HCT116 (cell line): Measurements from ENCODE around the gene POLK. TPM values are rescaled to one million over a fixed set of nuclear protein-coding genes. Genes with fewer than 3 reads are reported as not detected.

Experiments used
- ATAC-seq: fragments of 200-7000 bp; cut with Tn5 transposase; 2 replicates; pipeline ENCODE4 v1.9.1; 2020; ENCODE audit warnings: mild to moderate bottlenecking, moderate library complexity
- BruUV-seq: library from RNA; stranded (reverse); fragments of 400-500 nt; replicated peaks from 2 replicates; lab custom pipeline; 2021; lab: Mats Ljungman, UMichigan
- CTCF ChIA-PET: fragments of 300-600 bp; sonication (Branson Sonifier 250); formaldehyde crosslinking; loops from one replicate; lab custom pipeline; 2021; ENCODE audit warnings: antibody characterized with exemption; lab: Charles Lee
- POLR2A ChIA-PET: fragments of 300-600, 350-600 bp; sonication (Branson Sonifier 250); formaldehyde crosslinking; loops from one replicate; lab custom pipeline; 2021; ENCODE audit warnings: antibody characterized with exemption; lab: Charles Lee
- RAD21 ChIA-PET, 2 experiments: fragments of 300-600 bp; sonication (Branson Sonifier 250); formaldehyde crosslinking; loops; one replicate each; lab custom pipeline; 2023; ENCODE audit warnings: low total read pairs in 2 of 2; ENCODE audit not compliant: uncharacterized antibody in 2 of 2, unreplicated experiment in 2 of 2, low non-redundant PET in 1 of 2; lab: Charles Lee
- DNase-seq: peaks from one replicate; pipeline ENCODE4 v3.0.0-alpha.2; 2010; ENCODE audit warnings: low read depth, low spot score
- H2AFZ ChIP-seq: fragments of 200-600 bp; shearing (Covaris generic), sonication (generic); 2 replicates; pipeline ENCODE4 v1.6.1; 2017; ENCODE audit warnings: low read depth, mixed run types, mixed read lengths, antibody characterized with exemption, low read length; ENCODE audit not compliant: poor library complexity, severe bottlenecking
- H3K27ac ChIP-seq: 2 replicates; pipeline ENCODE4 v1.5.1; 2012; ENCODE audit warnings: low read depth, low read length
- H3K27me3 ChIP-seq: fragments of 200-600 bp; sonication (generic); 2 replicates; pipeline ENCODE4 v1.6.1; 2016; ENCODE audit warnings: mixed run types, low read length, mixed read lengths; ENCODE audit not compliant: insufficient read depth
- H3K36me3 ChIP-seq, 2 experiments: fragments of 200-500 bp in 1 of 2; fragments of 200-600 bp in 1 of 2; sonication (Bioruptor generic) in 1 of 2; sonication (generic) in 1 of 2; 2 replicates each; pipeline versions ENCODE4 v1.5.1 to v1.6.1; 2014 to 2016; ENCODE audit warnings: low read length in 2 of 2, inconsistent platforms in 1 of 2, mixed read lengths in 1 of 2, mixed run types in 1 of 2; ENCODE audit not compliant: insufficient read depth in 2 of 2, control insufficient read depth in 1 of 2
- H3K4me1 ChIP-seq, 2 experiments: fragments of 200-600 bp in 1 of 2; sonication (generic) in 1 of 2; 2 replicates each; pipeline versions ENCODE4 v1.5.1 to v1.6.1; 2012 to 2017; ENCODE audit warnings: low read length in 2 of 2, inconsistent platforms in 1 of 2, mild to moderate bottlenecking in 1 of 2, mixed read lengths in 1 of 2, mixed run types in 1 of 2, moderate library complexity in 1 of 2; ENCODE audit not compliant: insufficient read depth in 2 of 2, control insufficient read depth in 1 of 2
- H3K4me2 ChIP-seq: fragments of 200-600 bp; sonication (generic); 2 replicates; pipeline ENCODE4 v1.6.1; 2017; ENCODE audit warnings: mixed run types, low read length, mixed read lengths
- H3K4me3 ChIP-seq, 2 experiments: fragments of 200-600 bp in 1 of 2; sonication (generic) in 1 of 2; replicated peaks in 1 of 2; 2 replicates each; pipeline ENCODE4 v1.5.1; 2011 to 2016; ENCODE audit warnings: low read length in 2 of 2, control low read depth in 1 of 2, low read depth in 1 of 2, mild to moderate bottlenecking in 1 of 2, mixed read lengths in 1 of 2, mixed run types in 1 of 2
- H3K79me2 ChIP-seq: fragments of 200-600 bp; sonication (generic); 2 replicates; pipeline ENCODE4 v1.6.1; 2017; ENCODE audit warnings: mild to moderate bottlenecking, mixed run types, low read length, moderate library complexity, mixed read lengths; ENCODE audit not compliant: insufficient read depth
- H3K9ac ChIP-seq: fragments of 200-600 bp; sonication (generic); 2 replicates; pipeline ENCODE4 v1.6.1; 2016; ENCODE audit warnings: low read length, mixed read lengths
- H3K9me2 ChIP-seq: fragments of 200-600 bp; sonication (generic), shearing (Covaris generic); 2 replicates; pipeline ENCODE4 v1.6.1; 2017; ENCODE audit warnings: mixed run types, mild to moderate bottlenecking, moderate library complexity; ENCODE audit not compliant: insufficient read depth
- H3K9me3 ChIP-seq, 2 experiments: fragments of 200-500 bp in 1 of 2; fragments of 200-600 bp in 1 of 2; sonication (Bioruptor generic) in 1 of 2; sonication (generic) in 1 of 2; 2 replicates each; pipeline ENCODE4 v1.6.1; 2014 to 2017; ENCODE audit warnings: low read length in 2 of 2, mixed read lengths in 2 of 2, inconsistent platforms in 1 of 2, low read depth in 1 of 2, mild to moderate bottlenecking in 1 of 2, mixed run types in 1 of 2, moderate library complexity in 1 of 2; ENCODE audit not compliant: control insufficient read depth in 1 of 2, insufficient read depth in 1 of 2
- H4K20me1 ChIP-seq: fragments of 200-600 bp; sonication (generic), shearing (Covaris generic); 2 replicates; pipeline ENCODE4 v1.6.1; 2017; ENCODE audit warnings: mixed run types, mild to moderate bottlenecking, moderate library complexity; ENCODE audit not compliant: insufficient read depth
- ATF3 ChIP-seq: IDR thresholded peaks from 2 replicates; pipeline ENCODE4 v1.6.1; 2012
- EGR1 ChIP-seq: IDR thresholded peaks from 2 replicates; pipeline ENCODE4 v1.6.1; 2012; ENCODE audit warnings: low read depth
- ELF1 ChIP-seq: IDR thresholded peaks from 2 replicates; pipeline ENCODE4 v1.6.1; 2012; ENCODE audit warnings: low read depth, borderline replicate concordance
- EZH2phosphoT487 ChIP-seq: fragments of 200-600 bp; IDR thresholded peaks from 2 replicates; pipeline ENCODE4 v1.6.1; 2018; ENCODE audit warnings: antibody characterized with exemption, borderline replicate concordance
- FOSL1 ChIP-seq: IDR thresholded peaks from 2 replicates; pipeline ENCODE4 v1.6.1; 2012; ENCODE audit warnings: low read depth
- JUND ChIP-seq: IDR thresholded peaks from 2 replicates; pipeline ENCODE4 v1.6.1; 2012
- POLR2A ChIP-seq: IDR thresholded peaks from 2 replicates; pipeline ENCODE4 v1.7.0; 2011; ENCODE audit warnings: borderline replicate concordance; ENCODE audit not compliant: insufficient read depth, insufficient read length; ENCODE audit errors: extremely low read depth
- RAD21 ChIP-seq: IDR thresholded peaks from 2 replicates; pipeline ENCODE4 v1.6.1; 2012; ENCODE audit warnings: low read depth, mild to moderate bottlenecking
- REST ChIP-seq: IDR thresholded peaks from 2 replicates; pipeline ENCODE4 v1.6.1; 2012; ENCODE audit warnings: low read depth
- SIN3A ChIP-seq: IDR thresholded peaks from 2 replicates; pipeline ENCODE4 v1.6.1; 2012; ENCODE audit warnings: low read depth
- SP1 ChIP-seq: IDR thresholded peaks from 2 replicates; pipeline ENCODE4 v1.6.1; 2012; ENCODE audit warnings: low read depth
- SRF ChIP-seq: IDR thresholded peaks from 2 replicates; pipeline ENCODE4 v1.6.1; 2012; ENCODE audit warnings: low read depth
- TCF7L2 ChIP-seq: IDR thresholded peaks from 2 replicates; pipeline ENCODE4 v1.7.0; 2011; ENCODE audit warnings: borderline replicate concordance, inconsistent platforms; ENCODE audit not compliant: insufficient read depth, insufficient read length; ENCODE audit errors: extremely low read depth
- ZBTB33 ChIP-seq: IDR thresholded peaks from 2 replicates; pipeline ENCODE4 v1.6.1; 2011; ENCODE audit warnings: mild to moderate bottlenecking, low read length, moderate library complexity; ENCODE audit not compliant: insufficient replicate concordance; ENCODE audit errors: extremely low read depth
- ZFX ChIP-seq: fragments of 450-650 bp; IDR thresholded peaks from 2 replicates; pipeline ENCODE4 v1.6.1; 2017
- intact Hi-C: fragments of 100-400 bp; cut with micrococcal nuclease; formaldehyde crosslinking; loops from 2 replicates; pipeline ENCODE4 v1.10.0; 2022
- total RNA-seq: library from RNA; stranded (reverse); gene quantifications from one replicate; pipeline ENCODE4 v1.2.1, GENCODE V29; 2021; ENCODE audit not compliant: unreplicated experiment
- TF ChIP-seq, protein P1 (sequence below): IDR thresholded peaks from 2 replicates; pipeline ENCODE4 v1.6.1; 2012

POLK gene
- total RNA-seq, 1 experiment from 2014 or later, result 17.3 TPM

DNA sequence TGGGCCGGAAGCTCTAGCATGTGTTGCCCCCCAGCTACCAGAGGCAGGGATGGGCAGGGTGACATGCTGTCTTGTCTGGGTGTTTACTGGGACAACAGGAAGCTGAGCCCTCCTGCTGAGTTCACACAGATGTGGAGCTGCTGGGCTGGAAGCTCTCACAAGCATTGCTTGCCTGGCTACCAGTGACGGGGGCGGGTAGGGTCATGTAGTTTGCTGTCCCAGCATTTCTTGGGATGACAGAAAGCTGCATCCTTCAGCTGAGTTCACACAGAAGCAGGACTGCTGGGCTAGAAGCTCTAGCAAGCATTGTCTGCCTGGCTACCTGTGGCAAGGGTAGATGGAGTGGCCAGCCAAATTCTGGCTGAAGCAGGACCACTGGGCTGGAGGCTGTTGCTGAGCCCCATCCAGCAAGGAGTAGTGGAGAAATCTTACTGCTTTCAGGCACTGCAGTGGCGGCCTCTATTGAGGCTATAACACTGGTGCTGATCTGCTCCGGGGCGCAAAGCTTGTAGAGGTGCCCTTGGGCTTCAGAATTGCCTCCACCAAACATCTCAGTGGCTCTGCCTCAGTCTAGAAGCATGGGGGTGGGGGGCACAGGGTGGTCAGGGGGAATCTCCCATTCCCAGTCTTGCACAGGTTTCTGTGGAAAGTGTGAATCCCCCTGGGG, 25.1 kb downstream of the POLK start (continued):
- no peak for TF ChIP-seq REST
- TF ChIP-seq SRF, result no peak
- no peak for TF ChIP-seq FOSL1
- TF ChIP-seq SIN3A, result no peak
- TF ChIP-seq SP1, result no peak
- TF ChIP-seq, all 23 proteins: peak for 0

- Histone ChIP-seq H3K27ac (no peak overlapping the region), H3K9ac (no peak overlapping the region), H3K4me3 (no peak overlapping the region), H3K36me3 (no peaks in the 10 kb centered on the region), H3K79me2 (peaks cover 43% of the 10 kb centered on the region), H3K27me3 (no peaks in the 10 kb centered on the region), H2AFZ (no peak overlapping the region), H3K4me2 (no peak overlapping the region), H3K9me2 (no peaks in the 10 kb centered on the region), H3K9me3 (no peaks in the 10 kb centered on the region), H4K20me1 (no peaks in the 10 kb centered on the region), H3K4me1 (no peaks in the 10 kb centered on the region; a peak in 1 of 4 replicates)
- ChIA-PET POLR2A (no interaction called here), CTCF (no interaction called here), RAD21 (no interaction called here)
- no TSS peak for BruUV-seq
- intact Hi-C loops, result no loop called here
- no peak for ATAC-seq
- no peak for DNase-seq
- no peak for TF ChIP-seq SRF
- TF ChIP-seq EGR1, result no peak
- TF ChIP-seq POLR2A, result no peak
- no peak for TF ChIP-seq ZFX
- no peak for TF ChIP-seq ELF1
- no peak for TF ChIP-seq EZH2phosphoT487
- TF ChIP-seq JUND, result no peak
- TF ChIP-seq, protein P1, sequence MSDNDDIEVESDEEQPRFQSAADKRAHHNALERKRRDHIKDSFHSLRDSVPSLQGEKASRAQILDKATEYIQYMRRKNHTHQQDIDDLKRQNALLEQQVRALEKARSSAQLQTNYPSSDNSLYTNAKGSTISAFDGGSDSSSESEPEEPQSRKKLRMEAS, result no peak
- no peak for TF ChIP-seq SIN3A
- TF ChIP-seq ATF3, result no peak
- no peak for TF ChIP-seq REST
- TF ChIP-seq RAD21, result no peak
- TF ChIP-seq TCF7L2, result no peak
- TF ChIP-seq ZBTB33, result no peak
These were observed 26.5 kb downstream of the POLK start for GRCh38 chr5:75538211-75538610.
